HepG2 (cell line): ENCODE data around the gene ABCC1.

Experiments used
- CREB1 ChIP-seq, 2 experiments: fragments of 450-650 bp in 1 of 2; IDR thresholded peaks; 2 replicates each; pipeline ENCODE4 v1.6.1; 2016 to 2017; ENCODE audit warnings: control low read depth in 1 of 2, mild to moderate bottlenecking in 1 of 2, missing compliant biosample characterization in 1 of 2, missing genetic modification characterization in 1 of 2
- EZH2 ChIP-seq: conservative IDR thresholded peaks from 2 replicates; pipeline ENCODE4 v1.6.1; 2012; ENCODE audit warnings: mild to moderate bottlenecking, low read depth, low read length, moderate library complexity
- FOXK1 ChIP-seq: sonication (generic); formaldehyde crosslinking; IDR thresholded peaks from 2 replicates; pipeline ENCODE4 v1.4.0; 2020; ENCODE audit warnings: low read depth, missing genetic modification reagents, borderline replicate concordance
- MIER2 ChIP-seq: IDR thresholded peaks from 2 replicates; pipeline ENCODE4 v1.6.1; 2016; ENCODE audit warnings: missing biosample characterization, missing genetic modification reagents
- RFX1 ChIP-seq: fragments of 450-650 bp; IDR thresholded peaks from 2 replicates; pipeline ENCODE4 v1.6.1; 2017
- ZNF629 ChIP-seq: sonication (generic); formaldehyde crosslinking; conservative IDR thresholded peaks from 2 replicates; pipeline ENCODE4 v1.5.0; 2020; ENCODE audit warnings: missing genetic modification reagents
- ZNF737 ChIP-seq: sonication (generic); formaldehyde crosslinking; IDR thresholded peaks from 2 replicates; pipeline ENCODE4 v1.5.0; 2020; ENCODE audit warnings: missing genetic modification reagents, mild to moderate bottlenecking, borderline replicate concordance
- ZNF792 ChIP-seq: IDR thresholded peaks from 2 replicates; pipeline ENCODE4 v1.6.1; 2016
- TF ChIP-seq, protein P1 (sequence below): sonication (generic); formaldehyde crosslinking; IDR thresholded peaks from 2 replicates; pipeline ENCODE4 v1.8.0; 2022; ENCODE audit warnings: mild to moderate bottlenecking, missing genetic modification reagents, moderate library complexity

DNA sequence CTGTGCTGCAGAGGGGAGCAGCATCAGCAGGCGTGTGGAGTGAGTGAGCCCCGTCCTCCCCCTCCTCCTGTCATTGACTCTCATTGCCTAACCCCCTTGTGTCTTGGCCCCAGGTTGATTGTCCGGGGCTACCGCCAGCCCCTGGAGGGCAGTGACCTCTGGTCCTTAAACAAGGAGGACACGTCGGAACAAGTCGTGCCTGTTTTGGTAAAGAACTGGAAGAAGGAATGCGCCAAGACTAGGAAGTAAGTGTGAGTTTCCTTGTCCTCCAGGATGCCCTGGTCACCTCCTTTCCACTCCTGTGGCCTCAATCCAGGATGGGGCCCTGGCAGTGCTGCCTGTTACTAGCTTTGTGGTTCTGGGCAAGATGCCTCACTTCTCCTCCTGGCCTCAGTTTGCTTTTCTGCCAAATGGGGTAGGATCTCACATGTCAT is 87.0 kb downstream of the ABCC1 start:
- TF ChIP-seq ZNF629 (CRISPR knock-in tag), result peak; percentile 65
- TF ChIP-seq MIER2, result no peak
- no peak for TF ChIP-seq CREB1 (IDR thresholded peaks at IDR 0.05)
- TF ChIP-seq CREB1 (CRISPR knock-in tag; IDR thresholded peaks at IDR 0.05), result no peak
- TF ChIP-seq EZH2, result no peak
- no peak for TF ChIP-seq ZNF737 (CRISPR knock-in tag)
- TF ChIP-seq RFX1, result no peak
- no peak for TF ChIP-seq ZNF792 (CRISPR knock-in tag)
- TF ChIP-seq, protein P1, sequence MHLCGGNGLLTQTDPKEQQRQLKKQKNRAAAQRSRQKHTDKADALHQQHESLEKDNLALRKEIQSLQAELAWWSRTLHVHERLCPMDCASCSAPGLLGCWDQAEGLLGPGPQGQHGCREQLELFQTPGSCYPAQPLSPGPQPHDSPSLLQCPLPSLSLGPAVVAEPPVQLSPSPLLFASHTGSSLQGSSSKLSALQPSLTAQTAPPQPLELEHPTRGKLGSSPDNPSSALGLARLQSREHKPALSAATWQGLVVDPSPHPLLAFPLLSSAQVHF (CRISPR knock-in tag), result no peak
- TF ChIP-seq FOXK1, result no peak
